Measurements from ENCODE around the gene GRID1. TPM values are rescaled to one million over a fixed set of nuclear protein-coding genes. Genes with fewer than 3 reads are reported as not detected.

GRID1 gene
- total and polyA plus RNA-seq, 9 of the 15 experiments (the other 6 are each of a cell fraction or from before 2014, with no cell fraction given), result 0.01 to 7.2 (median 1.2) TPM

- TF ChIP-seq ZNF407 (IDR thresholded peaks at IDR 0.05; ENCODE audit: low read depth), result no peak
- no peak for TF ChIP-seq GTF2F1 (IDR thresholded peaks at IDR 0.05; ENCODE audit: low read depth, low read length)
- no peak for TF ChIP-seq RAD51 (IDR thresholded peaks at IDR 0.05; ENCODE audit: borderline replicate concordance, low read depth)
- TF ChIP-seq CEBPB (tag; IDR thresholded peaks at IDR 0.05), result no peak
- no peak for TF ChIP-seq ZNF398 (CRISPR knock-in tag; IDR thresholded peaks at IDR 0.05)
- TF ChIP-seq BCLAF1 (IDR thresholded peaks at IDR 0.05; ENCODE audit: borderline replicate concordance in 1 of 2, control insufficient read depth in 1 of 2, low read depth in 2 of 2, low read length in 1 of 2), result no peak
- TF ChIP-seq PHB2 (IDR thresholded peaks at IDR 0.05; ENCODE audit: low read depth), result no peak
- no peak for TF ChIP-seq PHF20 (IDR thresholded peaks at IDR 0.05; ENCODE audit: partially characterized antibody)
- TF ChIP-seq ZNF717 (CRISPR knock-in tag; IDR thresholded peaks at IDR 0.05), result no peak
- TF ChIP-seq CBX3 (IDR thresholded peaks at IDR 0.05; ENCODE audit: borderline replicate concordance in 1 of 2, low read length in 2 of 2), result peak in 1 of 2 experiments; percentile 32; a peak in 1 of 3 replicates
- no peak for TF ChIP-seq SNRNP70 (optimal IDR thresholded peaks at IDR 0.05; ENCODE audit: low read depth, low read length)
- no peak for TF ChIP-seq FOXP4 (CRISPR knock-in tag; IDR thresholded peaks at IDR 0.05; ENCODE audit: borderline replicate concordance)
- TF ChIP-seq NR2F6 (CRISPR knock-in tag; IDR thresholded peaks at IDR 0.05), result no peak
- TF ChIP-seq ZKSCAN3 (CRISPR knock-in tag; IDR thresholded peaks at IDR 0.05), result no peak
Measured at GRCh38 chr10:86079088-86079487, 287.5 kb downstream of the GRID1 start (continued).
